NOMO-1 (cell line): ENCODE data around the gene SRD5A1.
"Not testable (repeated sequence)": the region's sequence is repeated elsewhere in the genome, so short reads cannot be mapped to it uniquely, and the experiment has no call there.

Experiments
- DNase-seq, 2 experiments: peaks; one replicate each; lab custom pipeline; 2025; ENCODE audit not compliant: unreplicated experiment in 2 of 2; lab: John Stamatoyannopoulos, UW

The SRD5A1 gene

DNA sequence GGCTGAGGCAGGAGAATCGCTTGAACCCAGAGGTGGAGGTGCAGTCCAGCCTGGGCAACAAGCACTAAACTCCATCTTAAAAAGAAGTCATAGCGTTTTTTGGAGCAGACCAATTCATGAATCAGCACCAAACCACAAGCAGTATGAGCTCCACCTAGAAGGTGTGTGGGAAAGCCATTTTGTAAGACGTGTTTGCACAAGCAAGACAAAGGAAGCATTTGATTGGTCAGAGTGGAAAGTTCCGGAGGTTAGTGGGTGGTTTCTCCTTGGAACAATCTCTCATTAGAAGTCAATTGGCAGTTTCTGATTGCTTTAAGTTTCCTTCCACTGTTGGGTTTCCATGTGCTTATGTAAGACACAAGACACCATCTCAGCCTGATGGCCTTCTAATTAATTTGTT is 5.0 kb downstream of the SRD5A1 start:
- peak; percentile 80 for DNase-seq

DNA sequence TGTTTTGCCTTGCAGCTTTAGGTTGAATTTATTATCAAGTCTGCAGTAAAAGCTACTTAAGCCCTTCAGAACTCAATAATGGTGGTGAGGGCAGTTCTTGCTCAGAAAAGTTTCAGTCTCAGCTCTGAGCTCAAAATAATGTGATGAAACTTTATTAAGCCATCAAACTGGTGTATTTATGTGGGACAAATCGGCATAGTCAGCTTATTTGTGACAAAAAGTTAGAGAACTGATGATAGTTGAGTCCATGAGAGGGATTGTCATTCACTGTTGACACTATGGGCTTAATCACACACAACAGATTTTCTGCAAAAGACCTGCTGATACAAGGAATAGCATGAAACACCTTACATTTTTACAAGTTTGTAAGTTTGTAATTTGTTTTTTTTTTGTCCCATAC is 9.4 kb downstream of the SRD5A1 start:
- DNase-seq, result no peak

- DNase-seq, result no peak
Measured at GRCh38 chr5:6644794-6645241, 11.6 kb downstream of the SRD5A1 start.

DNA sequence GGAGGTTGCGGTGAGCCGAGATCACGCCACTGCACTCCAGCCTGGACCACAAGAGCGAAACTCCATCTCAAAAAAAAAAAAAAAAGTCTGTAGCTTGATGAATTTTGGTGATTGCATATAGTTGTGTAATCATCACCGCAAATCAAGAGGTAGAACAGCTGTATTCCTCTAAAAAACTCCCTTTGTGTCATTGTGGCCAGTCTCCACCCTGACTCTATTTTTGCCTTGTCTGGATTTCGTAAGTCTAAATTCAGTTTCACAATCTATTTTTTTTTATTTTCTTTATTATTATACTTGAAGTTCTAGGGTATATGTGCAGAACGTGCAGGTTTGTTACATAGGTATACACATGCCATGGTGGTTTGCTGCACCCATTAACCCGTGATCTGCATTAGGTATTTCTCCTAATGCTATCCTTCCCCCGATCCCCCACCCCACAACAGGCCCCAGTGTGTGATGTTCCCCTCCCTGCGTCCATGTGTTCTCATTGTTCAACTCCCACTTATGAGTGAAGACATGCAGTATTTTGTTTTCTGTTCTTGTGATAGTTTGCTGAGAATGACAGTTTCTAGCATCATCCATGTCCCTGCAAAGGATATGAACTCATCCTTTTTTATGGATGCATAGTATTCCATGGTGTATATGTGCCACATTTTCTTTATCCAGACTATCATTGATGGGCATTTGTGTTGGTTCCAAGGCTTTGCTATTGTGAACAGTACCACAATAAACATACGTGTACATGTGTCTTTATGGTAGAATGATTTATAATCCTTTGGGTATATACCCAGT is 12.5 kb downstream of the SRD5A1 start:
- peak; percentile 98 to 100 for DNase-seq

GRCh38 chr5:6649186-6649585 is 15.9 kb downstream of the SRD5A1 start:
- no peak for DNase-seq

DNA sequence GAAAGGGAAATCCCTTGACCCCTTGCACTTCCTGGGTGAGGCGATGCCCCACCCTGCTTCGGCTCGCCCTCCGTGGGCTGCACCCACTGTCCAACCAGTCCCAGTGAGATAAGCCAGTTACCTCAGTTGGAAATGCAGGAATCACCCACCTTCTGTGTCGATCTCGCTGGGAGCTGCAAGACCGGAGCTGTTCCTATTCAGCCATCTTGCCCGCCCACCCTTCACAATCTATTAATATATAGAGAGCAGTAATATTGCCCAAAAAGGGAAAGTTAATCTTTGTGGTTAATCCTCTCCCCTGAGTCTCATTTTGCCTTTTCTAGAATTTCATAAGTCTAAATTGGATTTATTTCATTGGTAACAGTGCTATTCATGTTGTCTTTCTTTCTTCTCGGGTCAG is 16.4 kb downstream of the SRD5A1 start:
- no peak for DNase-seq

DNA sequence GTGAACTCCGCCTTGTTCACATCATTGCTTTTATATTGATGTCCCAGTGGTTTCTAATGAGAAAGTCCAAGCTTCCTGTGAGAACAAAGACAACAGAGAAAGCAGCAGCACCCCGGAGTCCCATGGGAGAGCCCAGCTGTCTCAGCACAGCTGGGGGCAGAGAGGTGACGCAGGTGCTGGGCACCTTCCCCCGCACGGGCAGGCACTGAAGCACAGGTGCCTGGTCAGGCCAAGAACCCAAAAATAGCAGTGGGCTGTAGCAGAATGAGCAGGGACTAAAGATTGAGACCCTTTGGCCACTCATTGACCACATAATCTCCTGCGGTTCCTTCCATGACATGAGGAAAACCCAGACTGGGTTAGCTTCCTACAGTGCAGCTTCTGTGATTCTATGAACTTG is 18.8 kb downstream of the SRD5A1 start:
- no peak for DNase-seq

- DNase-seq, result no peak
Measured at GRCh38 chr5:6655432-6655831, 22.2 kb downstream of the SRD5A1 start.

GRCh38 chr5:6656680-6657079 is 23.4 kb downstream of the SRD5A1 start:
- no peak for DNase-seq

GRCh38 chr5:6659941-6660684 is 26.9 kb downstream of the SRD5A1 start:
- DNase-seq, result no peak

- DNase-seq, result no peak
Measured at GRCh38 chr5:6660688-6661087, 27.4 kb downstream of the SRD5A1 start.

- no peak for DNase-seq
Measured at GRCh38 chr5:6666762-6667161, 33.5 kb downstream of the SRD5A1 start.

- no peak for DNase-seq
Measured at GRCh38 chr5:6667648-6668047, 34.4 kb downstream of the SRD5A1 start.

DNA sequence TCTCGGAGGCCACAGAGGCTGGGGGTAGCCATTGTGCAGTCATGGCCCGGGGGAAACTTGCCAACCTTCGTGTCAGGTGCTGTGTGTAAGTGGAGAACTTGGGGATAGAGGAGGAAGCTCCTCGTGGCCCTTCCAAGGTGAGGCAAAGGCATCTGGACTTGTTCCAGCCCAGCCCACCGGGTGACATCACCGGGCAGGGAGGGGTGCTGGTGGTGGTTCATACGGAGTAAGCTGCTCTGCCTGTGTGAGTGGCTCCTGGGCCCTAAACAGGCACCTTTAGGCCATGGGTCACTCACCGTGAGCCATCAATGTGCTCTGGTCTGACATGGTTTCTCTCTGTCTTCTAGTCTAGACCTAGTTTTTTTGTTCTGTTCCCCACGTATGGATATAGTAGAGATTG is 35.5 kb downstream of the SRD5A1 start:
- DNase-seq, result not testable (repeated sequence)

DNA sequence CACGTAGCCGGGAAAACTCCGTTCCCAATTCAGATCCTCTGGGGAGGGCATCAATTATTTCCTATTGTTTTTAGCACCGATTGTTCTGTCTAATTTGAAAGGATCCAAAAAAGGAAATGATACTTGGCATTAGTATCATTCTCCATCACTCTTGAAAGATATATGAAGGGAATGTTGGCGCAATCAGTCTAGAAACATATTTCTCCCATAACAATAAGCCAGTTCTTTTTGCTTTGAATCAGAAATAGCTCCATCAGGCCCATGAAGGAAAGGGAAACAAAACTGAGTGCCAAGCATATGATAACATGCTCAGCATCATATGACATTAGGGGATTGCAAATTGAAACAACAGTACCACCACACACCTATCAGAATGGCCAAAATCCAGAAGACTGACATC is 39.8 kb downstream of the SRD5A1 start:
- no peak for DNase-seq

- DNase-seq, result no peak
Measured at GRCh38 chr5:6673963-6674362, 40.7 kb downstream of the SRD5A1 start.

DNA sequence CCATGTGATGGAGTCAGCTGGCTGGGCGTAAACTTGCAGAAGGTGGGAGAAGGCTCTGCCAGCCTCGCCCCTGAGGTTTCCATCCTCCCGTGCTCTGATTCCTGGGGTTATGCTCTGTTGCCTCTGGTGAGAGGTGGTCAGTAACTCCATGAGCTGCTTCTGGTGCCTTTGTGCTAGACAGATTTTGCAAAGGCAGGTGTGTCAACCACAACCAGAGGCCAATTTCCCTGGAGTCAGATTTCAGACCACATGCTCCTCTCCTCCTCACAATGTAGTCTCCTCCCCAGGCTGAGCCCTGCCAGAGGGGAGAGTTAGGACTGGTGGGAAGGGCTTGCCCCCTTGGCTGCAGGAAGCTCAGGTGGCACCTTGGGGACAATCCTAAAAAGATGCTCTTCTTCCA is 41.2 kb downstream of the SRD5A1 start:
- no peak for DNase-seq

DNA sequence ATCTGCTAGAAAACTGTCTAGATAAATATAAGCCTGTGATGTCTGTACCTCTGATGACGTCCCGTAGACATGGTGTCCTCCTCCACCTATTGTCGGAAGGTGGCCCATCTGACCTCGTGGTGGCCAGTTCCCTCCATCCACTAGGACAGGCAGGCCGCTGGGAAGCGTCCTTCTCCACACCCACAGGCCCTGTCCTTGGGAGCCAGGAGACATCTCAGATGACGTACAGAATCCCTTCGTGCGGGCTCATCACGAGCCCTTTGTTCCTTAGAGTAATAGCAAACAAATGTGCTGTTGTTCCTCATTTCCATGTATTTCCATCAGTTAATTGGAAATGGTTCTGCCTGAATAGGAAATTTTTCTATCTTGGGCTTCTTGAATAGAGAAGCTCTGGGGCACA is 41.6 kb downstream of the SRD5A1 start:
- no peak for DNase-seq

GRCh38 chr5:6675784-6676491 is 42.7 kb downstream of the SRD5A1 start:
- peak in 1 of 2 experiments; percentile 7 for DNase-seq

DNA sequence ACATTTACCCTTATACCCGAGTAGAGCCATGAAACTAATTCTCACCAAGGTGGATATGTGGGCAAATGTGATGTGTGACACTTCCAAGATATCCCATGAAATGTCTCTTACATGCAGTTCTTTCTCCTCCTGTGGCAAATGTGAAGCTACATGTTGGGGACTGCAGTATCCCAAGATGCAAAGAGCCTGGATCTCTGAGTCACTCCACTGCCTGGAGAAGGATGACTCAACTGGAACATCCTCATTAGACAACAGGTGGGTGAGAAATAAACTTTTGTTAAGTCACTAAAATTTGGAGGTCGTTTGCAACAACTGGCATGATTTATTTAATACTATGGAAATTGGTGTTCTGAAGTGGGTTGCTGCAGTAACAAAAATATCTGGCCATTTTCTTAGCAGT is 43.5 kb downstream of the SRD5A1 start:
- no peak for DNase-seq

GRCh38 chr5:6678385-6678784 is 45.1 kb downstream of the SRD5A1 start:
- DNase-seq, result no peak

DNA sequence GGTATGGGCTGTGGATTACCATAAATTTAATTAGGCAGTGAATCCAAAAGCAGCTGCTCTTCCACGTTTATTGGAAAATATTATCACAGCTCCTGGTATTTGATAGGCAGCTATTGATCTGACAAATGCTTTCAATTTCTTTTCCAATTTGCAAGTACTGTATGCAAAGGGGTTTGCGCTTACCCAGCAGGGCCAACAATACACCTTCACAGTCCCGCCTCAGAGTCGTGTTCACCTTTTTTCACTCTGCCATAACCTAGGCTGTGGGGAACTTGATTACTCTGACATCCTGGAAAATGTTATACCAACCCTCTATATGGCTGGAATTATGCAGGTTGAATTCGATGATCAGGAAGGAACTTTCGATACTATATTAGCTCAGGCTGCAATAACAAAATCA is 47.7 kb downstream of the SRD5A1 start:
- DNase-seq, result no peak
